NCI-H1417 treated with DMSO at 0.1 percent for 48 hours (cell line): ENCODE measurements around the gene TBX18.

ENCODE experiments used
- DNase-seq: peaks from one replicate; lab custom pipeline; 2025; lab: John Stamatoyannopoulos, UW

TBX18 gene

DNA sequence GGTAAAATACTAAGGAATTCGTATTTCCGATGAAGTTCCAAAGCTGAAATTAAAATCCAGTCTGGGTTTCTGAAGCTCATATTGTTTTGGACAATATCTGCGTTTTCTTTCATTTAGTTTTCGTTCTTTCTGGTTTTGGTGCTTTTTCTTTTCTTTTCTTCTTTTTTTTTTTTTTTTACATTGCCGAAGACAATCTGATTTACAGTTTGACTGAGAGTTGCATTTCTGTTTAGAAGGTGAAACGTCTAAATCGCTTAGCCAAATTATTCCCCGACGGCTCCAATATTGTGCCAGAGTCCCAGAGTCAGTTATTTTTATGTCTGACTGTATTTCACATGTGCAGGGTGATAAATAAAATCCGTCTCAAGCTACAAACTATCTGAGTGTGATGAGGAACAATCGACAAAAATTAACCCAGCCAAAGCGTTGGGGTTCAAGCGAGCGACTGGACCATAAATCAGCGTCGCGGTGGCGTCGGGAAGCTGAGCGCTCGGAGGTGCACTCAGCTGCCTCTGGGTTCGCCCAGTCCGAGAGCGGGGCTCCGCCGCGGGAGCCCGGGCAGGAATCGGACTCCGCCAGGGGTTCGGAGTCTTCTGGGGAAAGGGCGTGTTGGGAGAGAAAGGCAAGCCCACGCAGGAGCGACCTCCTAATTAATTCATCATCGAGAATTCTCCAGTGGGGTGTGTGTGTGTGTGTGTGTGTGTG lies 8.2 kb upstream of the TBX18 start:
- DNase-seq: no peak

DNA sequence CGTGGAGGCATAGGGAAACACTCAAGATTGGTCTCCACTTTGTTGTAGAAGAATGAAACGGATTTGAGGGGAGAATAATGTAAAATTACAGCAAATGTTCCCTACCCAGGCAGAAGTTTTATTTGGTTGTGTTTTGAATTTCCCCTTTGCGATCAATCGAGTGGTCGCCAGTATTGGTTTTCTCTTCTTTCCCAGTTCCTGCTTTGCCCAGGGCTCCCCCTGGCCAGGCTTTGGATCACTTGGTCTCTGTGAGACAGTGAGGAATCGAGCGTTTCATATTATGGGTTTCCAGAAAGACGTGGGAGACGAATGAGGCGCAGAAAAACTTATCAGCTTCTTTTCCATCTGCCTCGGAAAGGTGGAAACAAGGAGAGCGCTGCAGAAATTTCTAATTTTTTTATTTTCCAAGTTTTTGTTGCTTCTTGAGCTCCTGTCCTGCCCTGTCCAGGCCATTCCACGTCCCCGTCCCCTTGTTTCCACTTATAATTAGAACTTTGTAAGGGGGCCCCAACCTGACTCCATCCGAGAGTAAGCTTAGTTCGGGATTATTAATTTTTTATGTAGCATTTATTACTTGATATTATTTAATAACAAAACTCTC lies 7.5 kb upstream of the TBX18 start:
- no peak for DNase-seq

DNA sequence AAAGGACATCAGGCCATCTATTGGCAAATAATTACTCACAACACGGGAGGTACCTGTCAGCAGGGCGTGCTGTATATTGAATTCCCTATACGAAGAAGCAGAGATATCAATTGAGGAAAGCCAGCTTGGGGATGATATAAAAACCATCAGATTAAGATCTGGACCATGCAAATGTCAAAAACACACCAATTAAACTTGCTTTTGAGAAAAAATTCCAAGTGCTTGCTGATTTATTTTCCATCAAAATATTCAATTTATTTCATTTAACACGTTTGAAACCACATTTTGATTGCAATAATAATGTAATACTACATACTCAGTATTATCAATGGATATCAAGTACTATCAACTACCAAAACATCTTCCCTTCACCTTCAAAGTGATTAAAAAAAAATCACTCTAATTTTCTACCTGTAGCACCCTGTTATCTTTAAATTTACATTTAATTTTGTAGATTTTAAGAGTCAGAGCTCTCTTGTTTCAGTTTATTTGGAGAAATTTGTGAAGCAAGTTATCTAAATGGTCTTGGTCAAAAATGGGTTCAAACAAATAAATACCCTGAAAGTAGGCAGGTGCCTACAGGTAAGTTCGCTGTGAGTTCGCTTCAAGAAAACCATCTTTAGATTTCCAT lies 6.8 kb upstream of the TBX18 start:
- no peak for DNase-seq

DNA sequence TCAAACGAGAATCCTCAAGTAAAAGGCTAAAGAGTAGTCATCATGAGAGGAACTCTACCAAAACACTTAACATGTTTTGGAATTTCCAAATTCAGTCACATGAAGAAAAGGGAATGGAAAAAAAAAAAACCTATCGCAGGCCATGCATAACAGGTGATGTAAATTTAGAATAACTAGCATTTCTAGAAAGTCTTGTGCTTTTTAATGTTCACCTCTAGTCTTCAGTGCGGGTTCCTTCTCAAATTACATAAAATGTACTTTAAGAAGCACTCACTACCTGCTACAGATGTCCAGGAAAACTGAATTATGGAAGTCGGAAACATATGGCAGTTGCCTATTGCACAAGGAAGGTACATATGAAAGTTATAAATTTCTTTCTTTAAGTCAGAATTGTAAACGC lies 6.1 kb upstream of the TBX18 start:
- DNase-seq: no peak

DNA sequence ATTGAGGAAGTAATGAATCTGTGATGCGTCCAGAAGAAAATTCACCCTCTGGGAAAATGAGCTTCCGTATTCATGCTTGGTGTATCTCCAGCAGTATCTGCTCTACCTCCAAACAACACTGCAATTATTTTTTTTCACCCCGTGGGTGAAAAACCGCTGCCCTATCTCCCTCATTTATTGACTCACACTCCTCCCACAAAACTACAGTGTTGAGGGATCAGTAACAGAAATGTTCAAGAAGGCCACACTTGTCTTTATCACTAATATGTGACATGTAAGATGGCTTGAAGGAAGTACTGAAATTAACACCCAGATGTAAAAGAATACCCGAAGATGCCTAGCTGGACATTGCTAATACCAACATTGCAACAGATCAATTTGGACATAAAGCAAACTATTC lies 4.9 kb upstream of the TBX18 start:
- no peak for DNase-seq

DNA sequence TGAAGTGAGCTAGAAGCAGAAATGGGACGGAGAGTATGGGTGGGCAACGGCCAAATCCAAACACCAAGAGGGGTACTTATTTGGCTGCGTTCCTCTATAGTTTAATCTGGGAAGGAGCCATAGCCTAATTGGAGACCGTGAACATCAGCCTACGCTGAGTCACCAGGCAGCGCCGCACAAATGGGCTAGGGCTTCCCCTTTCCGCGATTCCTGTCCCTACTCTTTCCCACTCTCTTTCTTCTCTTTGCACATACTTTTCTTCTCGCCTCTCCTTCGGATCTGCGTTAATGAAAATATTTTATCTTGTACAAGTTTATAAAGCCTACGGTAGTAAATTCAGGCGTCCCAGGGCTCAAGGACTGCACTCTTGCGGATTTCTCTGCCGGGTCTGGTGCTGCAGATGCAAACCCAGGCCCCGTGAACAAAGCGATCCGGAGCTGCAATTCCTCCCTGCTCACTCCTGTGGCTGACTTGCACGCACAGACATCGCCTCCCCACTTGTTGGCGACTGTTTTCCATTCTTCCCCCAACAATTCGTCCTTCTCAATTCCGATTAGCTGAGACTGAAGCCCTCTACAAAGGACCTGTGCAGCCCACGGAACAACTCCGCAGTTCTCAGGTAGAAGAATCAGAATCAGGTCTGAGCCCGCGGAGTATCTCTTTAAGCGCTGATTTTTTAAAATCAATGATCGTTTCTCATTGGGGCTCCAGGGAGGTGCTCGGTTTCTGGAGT lies 4.2 kb upstream of the TBX18 start:
- DNase-seq: no peak

DNA sequence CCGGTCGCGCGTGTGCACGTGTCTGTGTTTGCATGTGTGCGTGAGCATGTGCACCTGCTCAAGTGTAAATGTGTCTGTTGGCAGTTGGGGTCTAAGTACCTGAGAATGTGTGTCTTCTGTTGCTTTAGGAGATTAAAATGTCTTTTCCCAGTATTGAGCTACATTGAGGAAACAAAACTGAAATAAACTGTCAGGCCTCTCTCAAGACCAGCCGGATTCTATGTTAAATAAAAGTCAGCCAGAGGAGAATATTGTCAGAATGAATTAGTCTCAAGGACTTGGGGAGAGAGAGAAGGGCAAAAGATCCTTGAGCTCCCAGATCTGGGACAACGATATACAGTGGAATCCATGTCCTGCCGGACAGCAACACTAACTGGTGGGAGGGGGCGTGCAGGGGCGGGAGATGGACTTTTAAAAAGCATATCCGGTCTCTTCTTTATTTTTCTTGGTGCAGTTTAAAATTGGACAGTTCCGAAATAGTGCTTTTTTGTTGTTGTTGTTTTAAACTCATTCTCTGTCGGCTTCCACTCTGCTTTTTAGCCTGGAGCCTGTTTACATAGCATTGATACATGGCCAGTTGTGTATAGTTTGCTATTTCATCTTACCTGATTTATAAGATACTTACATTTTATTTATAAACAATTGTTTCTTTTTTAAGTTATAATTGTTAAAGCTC lies 3.3 kb upstream of the TBX18 start:
- no peak for DNase-seq

DNA sequence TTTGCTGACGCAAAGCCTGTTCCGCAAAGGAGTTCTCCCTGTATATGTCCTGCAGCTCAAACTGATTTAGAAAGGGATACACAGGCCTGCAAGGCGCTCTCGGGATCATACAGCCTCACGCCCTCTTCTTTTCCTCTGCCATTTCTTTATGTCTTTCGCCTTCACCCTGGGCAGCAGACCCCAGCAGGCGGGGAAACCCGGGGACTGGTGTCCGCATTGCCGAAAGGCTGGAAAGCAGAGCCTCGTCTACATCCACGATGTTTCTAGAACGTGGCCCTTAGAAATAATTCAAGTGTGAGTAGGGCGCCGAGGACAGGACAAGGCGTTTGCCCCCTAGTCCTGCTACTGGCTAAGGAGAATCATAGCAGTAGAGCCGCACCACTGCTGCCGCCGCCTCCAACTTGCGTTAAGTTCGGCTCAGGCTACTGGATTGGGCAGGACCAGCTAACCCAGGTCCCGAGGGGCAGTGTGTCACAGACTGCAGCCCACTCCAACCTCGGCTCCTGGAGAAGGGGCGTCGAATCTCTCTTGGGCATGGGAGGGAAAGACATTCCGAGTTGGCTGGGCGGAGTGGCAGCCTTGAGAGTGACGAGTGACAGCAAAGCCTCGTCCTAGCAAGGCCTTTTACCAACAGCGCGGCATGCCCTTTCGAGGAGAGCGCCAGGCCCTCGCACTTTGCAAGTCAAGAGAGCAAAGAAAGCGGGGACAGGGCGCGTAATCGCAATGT lies 2.6 kb upstream of the TBX18 start:
- DNase-seq: no peak

DNA sequence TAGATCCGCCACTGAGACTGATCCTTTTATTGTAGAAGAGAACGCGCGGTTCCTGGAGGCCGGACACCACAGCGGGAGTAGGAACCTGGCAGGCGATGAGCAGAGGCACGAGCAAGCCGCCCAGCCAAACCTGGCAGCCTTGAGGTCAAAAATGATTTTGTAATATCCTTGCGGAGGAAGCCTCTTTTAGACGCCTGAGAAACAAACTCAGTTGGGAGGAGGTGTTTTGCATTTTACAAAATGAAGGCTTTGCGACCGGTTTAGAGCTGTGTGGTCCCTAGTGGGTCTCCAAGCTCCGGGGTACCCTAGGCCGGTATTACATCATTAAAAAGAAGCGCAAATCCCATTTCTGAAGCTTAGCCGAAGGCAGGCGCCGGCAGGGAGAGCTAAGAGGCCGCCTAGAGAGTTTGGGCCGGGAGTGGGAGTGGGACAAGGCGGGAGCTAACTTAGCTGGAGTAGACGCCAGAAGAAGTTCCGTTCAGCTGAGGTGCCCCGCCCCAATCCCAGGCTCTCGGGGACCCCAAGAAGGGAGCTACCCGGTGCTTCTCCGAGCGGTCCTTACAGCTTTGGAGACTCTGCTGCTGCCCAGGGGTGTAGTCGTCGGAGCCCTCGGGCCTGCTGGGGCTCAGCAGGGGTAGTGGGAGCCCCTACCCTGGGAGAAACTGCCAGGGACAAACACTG lies 1.9 kb upstream of the TBX18 start:
- no peak for DNase-seq

DNA sequence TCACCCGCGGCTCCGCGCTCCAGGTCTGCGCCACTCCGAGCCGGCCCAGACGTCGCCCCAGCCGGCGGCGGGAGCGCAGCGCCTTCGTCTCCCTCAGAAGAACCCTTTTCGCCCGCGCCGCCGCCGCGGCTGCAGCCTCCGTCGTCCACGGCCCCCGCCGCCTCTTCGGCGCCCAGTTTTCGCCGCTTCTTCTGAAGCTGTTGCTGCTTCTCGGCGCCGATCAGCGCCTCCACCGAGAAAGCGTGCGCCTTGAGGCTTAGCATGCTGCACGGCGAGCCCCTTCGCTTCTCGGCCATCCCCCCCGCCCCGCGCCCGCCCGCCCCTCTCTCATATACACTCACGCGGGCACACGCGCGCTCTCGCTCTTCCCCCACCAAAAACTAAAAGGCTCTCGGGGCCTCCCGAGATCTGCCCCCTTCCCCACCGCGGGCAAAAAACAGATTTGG lies 489 bp downstream of the TBX18 start:
- DNase-seq: no peak

DNA sequence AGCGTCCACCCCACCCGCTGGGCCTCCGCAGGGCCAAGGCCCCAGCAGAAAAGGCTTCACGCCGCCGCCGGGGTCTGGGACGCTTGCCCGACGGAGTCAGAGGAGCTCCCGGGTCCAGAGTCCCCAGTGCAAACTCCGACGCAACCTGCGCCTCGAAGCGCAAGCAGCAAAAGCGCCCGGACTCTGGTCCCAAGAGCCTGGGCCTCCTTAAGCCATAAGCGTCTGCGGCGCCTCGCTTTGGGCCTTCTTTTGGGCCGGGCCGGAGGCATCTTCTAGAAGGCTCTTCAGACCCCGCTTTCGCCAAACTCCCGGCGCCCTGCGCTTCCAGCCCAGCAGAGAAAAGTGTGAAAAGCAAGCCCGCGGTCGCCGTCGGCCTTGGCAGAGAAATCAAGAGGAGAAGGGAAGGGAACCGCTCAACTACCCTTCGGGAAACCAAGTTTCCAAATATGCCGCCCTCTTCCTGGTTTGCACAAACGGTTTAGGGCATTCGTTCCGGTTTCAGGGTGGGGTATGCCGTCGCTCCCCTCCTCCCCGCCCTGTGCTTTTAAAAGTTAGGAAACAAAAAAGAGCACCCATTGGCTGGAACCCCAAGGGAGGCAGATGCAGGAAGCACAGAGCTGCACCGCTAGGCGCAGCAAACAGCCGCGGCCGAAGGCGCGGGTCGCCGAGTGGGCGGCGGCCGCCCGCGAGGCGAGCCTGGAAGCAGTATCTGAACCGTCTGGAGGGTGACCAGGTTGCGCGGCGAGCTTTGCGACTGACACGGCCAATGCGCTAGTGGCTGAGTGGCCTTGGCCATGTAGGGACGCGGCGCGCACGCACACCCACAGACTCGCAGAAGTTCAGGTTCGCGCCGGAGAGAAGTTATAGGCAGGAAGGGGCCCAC lies 1.2 kb downstream of the TBX18 start:
- DNase-seq: no peak

DNA sequence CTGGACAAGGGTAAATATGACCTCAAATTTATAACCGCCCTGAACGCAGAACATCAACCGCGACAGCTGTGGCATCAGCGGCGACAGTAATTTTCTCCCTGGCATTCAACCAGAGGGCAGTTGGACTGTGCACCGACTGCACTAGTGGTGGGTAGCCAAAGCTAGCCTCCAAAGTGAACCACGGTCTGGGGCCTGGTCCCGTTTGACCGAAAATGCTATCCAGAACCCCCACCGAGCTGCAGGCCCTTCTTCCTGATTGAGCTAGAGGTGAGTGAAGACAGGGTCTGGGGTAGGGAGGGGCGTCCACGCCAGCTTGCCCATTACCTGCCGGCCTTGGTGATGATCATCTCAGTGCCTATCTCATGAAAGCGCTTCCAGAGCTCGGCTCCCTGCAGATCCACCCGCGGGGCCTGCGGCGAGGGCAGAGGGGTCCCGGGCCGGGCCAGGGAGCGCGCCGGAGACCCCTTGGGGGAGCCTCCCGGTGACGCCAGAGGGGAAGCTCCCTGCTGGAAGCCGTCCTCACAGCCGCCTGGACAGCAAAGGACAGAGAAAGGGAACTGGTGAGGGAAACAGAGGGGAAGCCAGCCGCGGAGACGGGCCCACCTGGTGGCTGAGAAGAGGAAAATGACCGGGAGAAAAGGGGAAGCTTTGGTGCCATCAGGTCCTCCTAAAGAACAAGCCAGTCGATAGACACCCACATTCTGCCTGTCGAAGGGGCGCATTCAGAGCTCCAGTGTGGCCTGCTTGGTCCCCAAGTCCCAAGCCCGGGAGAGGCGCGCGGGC lies 2.0 kb downstream of the TBX18 start:
- no peak for DNase-seq

DNA sequence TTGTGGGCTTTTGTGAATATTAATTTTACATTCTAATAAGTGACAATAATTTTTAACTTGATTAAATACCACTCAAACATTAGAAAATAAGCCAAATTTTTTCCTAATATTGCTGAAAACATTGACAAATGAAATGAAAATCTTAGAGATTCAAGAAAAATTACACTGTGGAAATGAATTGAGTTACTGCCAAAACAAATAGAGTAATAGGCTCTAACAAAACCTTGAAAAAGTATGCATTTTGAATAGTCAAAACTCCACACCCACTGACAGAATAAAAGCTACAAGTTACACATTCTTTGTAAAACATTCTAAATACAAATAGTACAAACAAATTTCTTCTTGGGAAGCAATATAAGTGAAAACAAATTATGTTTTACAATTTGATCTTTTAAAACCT lies 5.9 kb downstream of the TBX18 start:
- DNase-seq: no peak

DNA sequence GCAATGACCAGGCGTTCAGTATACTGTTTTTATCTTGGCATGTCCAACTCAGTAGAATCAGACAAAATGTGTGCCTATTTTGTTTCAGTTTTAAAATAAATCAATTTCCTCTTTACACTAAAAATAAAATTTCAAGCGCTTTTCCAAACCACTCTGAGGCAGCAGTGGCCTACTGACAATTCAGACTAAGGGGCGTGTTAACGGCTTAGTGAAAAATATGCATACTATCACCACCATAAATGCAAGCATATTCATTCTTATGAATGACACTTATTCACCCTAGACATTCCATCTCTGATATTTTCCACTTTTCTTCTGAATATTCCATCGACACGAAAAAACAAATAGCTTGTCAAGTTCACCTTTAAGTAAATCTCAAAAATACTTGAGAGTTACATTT lies 7.5 kb downstream of the TBX18 start:
- no peak for DNase-seq

DNA sequence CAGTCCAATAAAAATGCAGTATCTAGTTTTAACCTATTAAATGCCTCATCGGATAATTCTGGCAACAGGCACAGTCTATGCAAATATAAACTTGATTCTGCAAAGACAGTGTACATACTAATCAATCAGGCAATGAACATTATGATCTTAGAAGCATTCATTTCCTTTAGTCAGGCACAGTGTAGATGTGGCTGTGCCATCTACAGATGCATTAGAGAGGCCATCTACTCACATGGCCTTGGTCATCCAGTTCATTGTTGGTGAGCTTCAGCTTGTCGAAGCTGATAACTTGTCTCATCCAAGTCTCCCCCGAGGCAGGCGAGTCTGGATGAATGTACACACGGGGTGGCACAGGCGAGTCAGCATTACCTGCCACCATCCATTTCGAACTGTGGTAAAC lies 7.9 kb downstream of the TBX18 start:
- DNase-seq: no peak

DNA sequence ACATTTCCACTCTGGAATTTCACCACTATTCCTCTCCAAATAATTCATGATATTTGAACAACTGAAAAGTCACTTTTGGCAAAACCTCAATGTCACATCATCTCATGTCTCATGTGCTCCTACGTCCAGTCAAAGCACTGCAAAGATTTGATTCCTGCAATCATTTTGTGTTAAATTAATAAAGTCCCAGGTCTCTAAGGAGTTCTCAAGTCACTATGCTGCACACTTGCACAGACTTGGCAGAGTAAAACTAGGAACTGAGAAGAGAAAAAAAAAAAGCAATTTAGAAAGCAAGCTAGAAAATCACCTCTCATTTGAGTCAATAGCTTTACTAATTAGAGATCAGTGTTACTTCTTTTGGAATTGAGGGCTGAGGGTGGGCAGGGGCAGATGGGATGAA lies 11.2 kb downstream of the TBX18 start:
- no peak for DNase-seq

DNA sequence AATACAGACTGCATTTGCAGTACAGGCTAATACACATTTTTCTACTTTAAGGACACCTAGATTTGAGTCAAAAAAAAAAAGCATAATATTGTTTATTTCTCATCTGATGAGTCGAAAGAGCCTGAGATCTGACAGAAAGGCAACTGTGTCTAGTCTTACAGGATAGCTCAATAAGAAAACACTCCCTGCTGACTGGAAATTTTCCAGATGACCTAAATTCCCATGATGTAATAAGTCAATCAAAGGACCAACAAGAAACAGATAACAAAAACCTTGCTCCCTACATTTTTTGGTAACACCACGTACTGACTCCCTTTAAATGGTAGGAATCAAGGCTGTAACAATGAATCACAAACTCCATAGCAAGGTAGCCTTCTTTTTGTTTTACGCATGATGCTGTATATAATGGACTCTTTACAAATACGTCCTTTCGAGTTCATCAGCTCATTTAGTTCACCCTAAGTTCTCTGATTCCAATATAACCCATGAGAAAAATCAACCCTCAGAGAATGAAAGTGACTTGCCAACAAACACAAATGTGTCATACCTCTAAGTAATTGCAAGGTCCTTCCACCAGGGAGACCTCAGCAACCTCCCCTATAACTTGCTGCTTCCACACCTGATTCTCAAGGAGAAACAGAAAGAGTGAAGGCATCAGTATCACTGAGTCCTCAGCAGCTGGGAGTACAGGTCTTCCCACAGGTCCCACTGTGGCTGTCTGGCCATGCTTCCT lies 12.1 kb downstream of the TBX18 start:
- DNase-seq: no peak

DNA sequence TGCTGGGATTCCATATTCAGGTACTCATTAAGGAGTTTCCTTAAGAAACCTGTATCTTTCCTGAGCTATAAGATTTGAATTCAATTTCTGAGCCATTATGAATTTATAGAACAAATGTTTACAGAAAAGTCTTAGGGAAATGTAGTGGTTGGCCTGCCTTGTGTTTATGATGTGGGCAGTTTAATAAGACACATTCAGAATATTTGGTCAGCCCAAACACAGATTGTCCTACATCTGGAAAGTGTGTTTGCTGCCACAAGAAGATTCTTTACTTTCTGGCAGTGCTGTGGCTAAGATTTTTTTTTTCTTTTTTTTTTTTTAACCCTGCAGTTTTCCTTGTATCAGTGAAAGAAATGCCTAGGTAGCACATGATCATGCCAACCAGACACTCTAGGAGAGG lies 15.2 kb downstream of the TBX18 start:
- no peak for DNase-seq

DNA sequence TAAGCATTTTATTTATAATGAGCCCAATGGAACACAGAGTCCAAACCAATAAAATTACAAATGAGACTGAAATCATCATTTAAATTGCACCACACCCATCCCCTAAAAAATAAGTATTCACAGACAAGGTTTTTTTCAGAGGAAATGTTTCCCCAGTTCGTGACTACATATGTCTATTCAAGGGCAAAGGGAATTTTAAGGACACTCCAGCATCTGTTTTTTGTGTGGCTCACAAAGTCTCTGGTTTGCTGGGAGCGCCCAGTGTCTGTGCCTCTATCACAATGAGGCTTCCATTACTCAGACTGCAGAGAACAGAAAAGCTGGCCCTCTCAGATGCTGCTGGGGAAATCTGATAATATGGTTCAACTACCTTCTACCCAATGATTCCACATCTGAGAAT lies 16.0 kb downstream of the TBX18 start:
- no peak for DNase-seq
